Hematopoietic multipotent progenitor cell treated with erythropoietin and hydrocortisone succinate and interleukin-3 and kit ligand, for 8 days (in vitro differentiated cells): Measurements from ENCODE around the gene HOXA9.

Source experiments
- DNase-seq: peaks from one replicate; pipeline ENCODE4 v3.0.0-alpha.2; 2015

Gene HOXA9

GRCh38 chr7:27165089-27165995 is at the start of gene HOXA9:
Gene HOXA9, minus strand, starts transcription at chr7:27165537. Its CDS starts 80 bp downstream, at chr7:27165457.
- peak; percentile 75 for DNase-seq

- DNase-seq = no peak
These were observed 49.1 kb upstream of the HOXA9 start for GRCh38 chr7:27214239-27214950.

- no peak for DNase-seq
These were observed 48.3 kb upstream of the HOXA9 start for GRCh38 chr7:27213433-27214238.

GRCh38 chr7:27212497-27213432 is 47.4 kb upstream of the HOXA9 start:
- DNase-seq = no peak

GRCh38 chr7:27211764-27212204 is 46.4 kb upstream of the HOXA9 start:
- DNase-seq = no peak

- DNase-seq = no peak
These were observed 45.7 kb upstream of the HOXA9 start for GRCh38 chr7:27211084-27211446.

- DNase-seq = peak; percentile 41
These were observed 45.2 kb upstream of the HOXA9 start for GRCh38 chr7:27210441-27211083.

GRCh38 chr7:27209933-27210440 is 44.6 kb upstream of the HOXA9 start:
- DNase-seq = no peak

- no peak for DNase-seq
These were observed 43.7 kb upstream of the HOXA9 start for GRCh38 chr7:27208998-27209397.

- no peak for DNase-seq
These were observed 42.1 kb upstream of the HOXA9 start for GRCh38 chr7:27207348-27207985.

GRCh38 chr7:27205325-27206280 is 40.3 kb upstream of the HOXA9 start:
- no peak for DNase-seq

GRCh38 chr7:27204851-27205322 is 39.5 kb upstream of the HOXA9 start:
- no peak for DNase-seq

GRCh38 chr7:27203964-27204594 is 38.7 kb upstream of the HOXA9 start:
- DNase-seq = no peak

GRCh38 chr7:27203365-27203953 is 38.1 kb upstream of the HOXA9 start:
- DNase-seq = no peak

- no peak for DNase-seq
These were observed 37.5 kb upstream of the HOXA9 start for GRCh38 chr7:27202862-27203134.

GRCh38 chr7:27202018-27202861 is 36.9 kb upstream of the HOXA9 start:
- DNase-seq = no peak

- no peak for DNase-seq
These were observed 36.3 kb upstream of the HOXA9 start for GRCh38 chr7:27201580-27202017.
